Peyer's patch (tissue), 4 donors: ENCODE data around the gene PSMA2.

Experiments used
- CTCF ChIP-seq, 6 experiments: fragments of 450-650 bp in 4 of 6; fragments of 200-600 bp in 2 of 6; sonication (generic) in 1 of 6; IDR thresholded peaks; one replicate each; pipeline ENCODE4 v1.5.1; 2017 to 2019; ENCODE audit warnings: antibody characterized with exemption in 6 of 6, mild to moderate bottlenecking in 3 of 6, moderate library complexity in 1 of 6
- POLR2A ChIP-seq, 2 donors: fragments of 450-650 bp; IDR thresholded peaks; one replicate each; pipeline ENCODE4 v1.5.1; 2017; ENCODE audit warnings: antibody characterized with exemption in 2 of 2, mild to moderate bottlenecking in 2 of 2, moderate library complexity in 2 of 2

- peak in 1 of 6 experiments; percentile 11 for TF ChIP-seq CTCF (IDR thresholded peaks at IDR 0.05)
- TF ChIP-seq POLR2A (IDR thresholded peaks at IDR 0.05), result peak in 1 of 2 donors; percentile 31
Observed at GRCh38 chr7:42911454-42912447, 20.2 kb downstream of the PSMA2 start, which contains the start of gene C7orf25.
